HG02973 (cell line): Measurements from ENCODE around the gene BCR.

Source experiments
- ATAC-seq: cut with Tn5 transposase; IDR thresholded peaks from one replicate; pipeline ENCODE4 v1.9.1; 2021; ENCODE audit warnings: moderate library complexity; ENCODE audit not compliant: unreplicated experiment

The BCR gene

DNA sequence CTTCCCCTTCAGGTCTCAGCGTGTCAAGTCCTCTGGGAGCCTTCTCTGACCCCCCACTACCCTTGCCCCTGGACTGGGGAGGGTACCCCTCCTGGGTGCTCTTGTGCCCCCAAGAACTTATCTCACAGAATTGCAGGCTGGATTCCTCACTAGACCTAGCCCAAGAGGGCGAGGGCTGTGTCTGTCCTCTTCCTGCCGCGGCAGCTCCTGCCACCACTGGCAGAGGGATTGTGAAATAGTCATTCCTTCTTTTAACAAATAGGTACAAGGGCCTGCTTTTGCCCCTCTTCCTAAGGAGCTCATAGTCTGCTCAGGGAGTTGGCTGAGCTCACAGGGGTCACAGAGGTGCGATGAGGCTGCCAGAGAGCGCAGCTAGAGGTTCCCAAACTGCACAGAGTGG is 29.5 kb upstream of the BCR start:
- no peak for ATAC-seq

DNA sequence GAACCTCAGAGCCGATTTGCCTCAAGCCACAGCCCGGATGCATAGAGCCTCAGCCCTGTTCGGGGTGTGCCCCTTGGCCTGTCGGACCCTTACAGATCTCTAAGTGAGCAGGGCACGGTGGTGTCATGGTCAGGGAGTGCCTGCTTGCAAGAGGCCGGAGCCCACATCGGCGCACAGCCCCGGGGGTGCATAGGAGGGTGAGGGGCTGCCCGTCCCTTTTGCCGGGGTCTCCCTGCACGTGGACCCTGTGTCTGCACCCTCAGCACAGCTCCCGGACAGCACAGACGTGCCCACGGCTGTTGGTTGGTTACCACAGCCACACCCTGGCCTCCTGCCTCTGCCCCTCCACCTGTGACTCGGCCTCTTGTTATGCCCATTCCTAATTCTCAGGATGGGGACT is 28.5 kb upstream of the BCR start:
- no peak for ATAC-seq

DNA sequence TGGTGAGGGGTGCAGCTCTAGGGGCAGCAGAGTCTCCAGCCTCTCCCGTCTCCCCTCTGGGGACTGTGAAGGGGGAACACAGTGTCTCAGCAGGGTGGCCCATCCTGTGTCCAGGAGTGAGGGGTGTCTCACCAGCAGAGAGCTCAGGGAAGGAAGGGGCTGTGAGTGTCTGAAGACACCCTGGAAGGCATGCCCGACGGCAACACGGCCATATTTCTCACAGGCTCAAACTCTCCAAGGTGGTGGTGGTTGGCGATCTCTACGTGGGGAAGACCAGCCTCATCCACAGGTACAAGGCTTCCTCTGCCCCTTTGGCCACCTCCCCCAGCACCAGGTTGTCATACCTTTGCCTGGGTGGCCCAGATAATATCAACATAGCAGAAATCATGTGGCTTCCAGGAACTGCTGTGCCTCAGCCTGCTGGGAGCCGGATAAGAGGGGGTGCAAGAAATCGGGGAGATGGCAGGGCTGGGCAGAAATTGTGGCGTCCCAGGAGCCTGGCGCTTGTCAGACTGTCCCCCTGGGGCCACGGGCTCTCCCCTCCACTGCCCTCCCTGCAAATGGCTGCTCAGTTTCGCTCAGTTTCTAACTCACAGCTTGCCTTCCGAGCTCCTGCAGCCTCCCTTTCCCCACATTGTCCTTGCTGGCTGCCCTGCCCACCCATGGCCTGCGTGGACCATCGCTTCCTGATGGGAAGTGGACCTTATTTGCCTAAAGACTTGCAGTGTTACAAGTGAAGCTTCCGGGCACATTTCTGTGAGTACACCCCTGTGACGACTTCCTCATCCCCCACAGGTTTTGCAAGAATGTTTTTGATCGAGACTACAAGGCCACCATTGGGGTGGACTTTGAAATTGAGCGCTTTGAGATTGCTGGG is 27.8 kb upstream of the BCR start:
- ATAC-seq = no peak

DNA sequence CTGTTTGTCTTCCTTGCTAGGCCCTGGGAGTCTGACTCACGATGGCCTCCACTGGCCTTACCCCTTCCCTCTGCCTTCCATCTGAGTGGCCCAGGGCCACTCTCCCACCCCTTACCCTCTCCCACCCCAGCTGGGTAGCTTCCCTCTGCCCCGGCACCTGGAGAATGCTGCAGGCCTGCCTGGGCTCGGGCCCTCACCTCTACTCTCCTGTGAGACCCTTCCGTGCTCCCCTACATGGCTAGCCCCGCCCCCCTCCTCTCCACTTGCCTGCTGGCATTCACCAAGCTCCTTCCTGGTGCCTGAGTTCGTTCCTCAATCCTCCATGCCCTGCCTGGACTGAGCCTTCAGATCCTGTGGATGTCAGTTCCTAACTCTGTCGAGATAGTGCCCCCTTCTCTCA is 26.3 kb upstream of the BCR start:
- no peak for ATAC-seq

DNA sequence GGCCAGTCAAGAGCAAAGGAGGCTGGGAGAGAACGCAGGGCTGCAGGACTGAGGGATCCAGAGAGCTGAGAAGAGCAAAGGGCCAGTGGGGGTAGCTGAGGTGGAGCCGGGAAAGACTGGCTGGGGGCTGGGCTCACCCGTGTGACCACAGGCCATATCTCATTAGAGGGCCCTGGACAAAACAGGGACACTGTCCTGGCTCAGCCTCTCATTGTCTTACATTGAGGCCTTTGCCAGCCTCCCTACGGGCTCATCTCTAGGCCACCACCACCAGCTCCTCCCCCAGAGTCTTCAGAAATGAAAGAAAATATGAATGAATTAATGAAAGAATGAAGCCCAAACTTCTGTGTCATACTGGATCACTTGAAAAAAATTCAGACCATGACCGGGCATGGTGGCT is 25.8 kb upstream of the BCR start:
- ATAC-seq = no peak

DNA sequence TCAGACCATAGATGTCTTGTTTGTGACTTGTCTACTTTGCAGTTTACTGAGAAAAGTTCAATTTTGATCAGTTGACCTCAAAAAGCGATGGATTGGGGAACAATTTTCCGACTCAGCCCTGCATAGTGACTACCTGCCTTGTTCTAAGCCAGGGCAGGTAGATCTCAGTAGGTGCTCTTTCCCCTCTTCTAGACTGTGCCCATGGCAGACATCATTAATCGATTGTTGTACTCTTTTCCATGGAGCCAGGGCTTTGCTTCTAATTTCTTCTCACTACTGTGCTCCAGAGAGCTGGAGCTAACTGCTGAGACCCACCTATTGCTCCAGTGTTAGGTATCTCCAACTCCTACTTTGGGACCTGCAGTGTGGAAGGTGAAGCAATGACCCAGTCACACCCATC is 25.2 kb upstream of the BCR start:
- ATAC-seq = no peak

DNA sequence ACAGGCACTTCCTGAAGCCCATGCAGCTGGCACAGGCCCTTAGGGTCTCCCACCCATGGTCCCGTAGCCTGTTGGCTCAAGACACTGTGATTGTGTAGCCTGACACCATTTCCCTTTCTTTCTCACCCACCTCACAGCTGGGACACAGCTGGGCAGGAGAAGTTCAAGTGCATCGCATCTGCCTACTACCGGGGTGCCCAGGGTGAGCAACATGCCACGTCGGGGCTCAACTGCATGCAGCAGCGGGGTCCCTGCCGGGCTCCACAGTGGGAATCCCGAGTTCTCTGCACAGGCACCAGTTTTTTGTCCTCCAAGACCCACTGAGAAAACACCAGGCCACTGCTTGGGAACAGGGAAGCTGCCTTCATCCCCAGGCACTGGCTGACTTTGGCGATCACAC is 24.5 kb upstream of the BCR start:
- no peak for ATAC-seq

DNA sequence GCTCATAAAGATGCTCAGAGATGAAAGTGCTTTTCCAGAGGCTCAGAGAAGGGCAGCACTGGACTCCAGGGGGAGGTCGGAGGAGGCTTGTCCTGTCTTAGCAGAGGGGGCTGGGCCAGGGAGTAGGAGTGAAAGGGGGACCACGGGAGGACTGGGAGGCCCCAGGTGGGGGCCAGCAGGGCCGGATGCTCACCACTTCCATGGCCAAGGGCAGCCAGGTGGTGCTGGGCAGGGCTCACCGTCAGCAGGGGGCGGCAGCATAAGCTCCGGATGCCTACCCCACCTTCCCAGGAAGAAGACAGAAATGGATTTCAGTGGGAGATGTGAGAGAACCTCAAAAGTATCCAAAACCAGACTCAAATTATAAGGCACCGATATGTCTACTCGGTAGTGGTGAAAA is 24.0 kb upstream of the BCR start:
- ATAC-seq = no peak

DNA sequence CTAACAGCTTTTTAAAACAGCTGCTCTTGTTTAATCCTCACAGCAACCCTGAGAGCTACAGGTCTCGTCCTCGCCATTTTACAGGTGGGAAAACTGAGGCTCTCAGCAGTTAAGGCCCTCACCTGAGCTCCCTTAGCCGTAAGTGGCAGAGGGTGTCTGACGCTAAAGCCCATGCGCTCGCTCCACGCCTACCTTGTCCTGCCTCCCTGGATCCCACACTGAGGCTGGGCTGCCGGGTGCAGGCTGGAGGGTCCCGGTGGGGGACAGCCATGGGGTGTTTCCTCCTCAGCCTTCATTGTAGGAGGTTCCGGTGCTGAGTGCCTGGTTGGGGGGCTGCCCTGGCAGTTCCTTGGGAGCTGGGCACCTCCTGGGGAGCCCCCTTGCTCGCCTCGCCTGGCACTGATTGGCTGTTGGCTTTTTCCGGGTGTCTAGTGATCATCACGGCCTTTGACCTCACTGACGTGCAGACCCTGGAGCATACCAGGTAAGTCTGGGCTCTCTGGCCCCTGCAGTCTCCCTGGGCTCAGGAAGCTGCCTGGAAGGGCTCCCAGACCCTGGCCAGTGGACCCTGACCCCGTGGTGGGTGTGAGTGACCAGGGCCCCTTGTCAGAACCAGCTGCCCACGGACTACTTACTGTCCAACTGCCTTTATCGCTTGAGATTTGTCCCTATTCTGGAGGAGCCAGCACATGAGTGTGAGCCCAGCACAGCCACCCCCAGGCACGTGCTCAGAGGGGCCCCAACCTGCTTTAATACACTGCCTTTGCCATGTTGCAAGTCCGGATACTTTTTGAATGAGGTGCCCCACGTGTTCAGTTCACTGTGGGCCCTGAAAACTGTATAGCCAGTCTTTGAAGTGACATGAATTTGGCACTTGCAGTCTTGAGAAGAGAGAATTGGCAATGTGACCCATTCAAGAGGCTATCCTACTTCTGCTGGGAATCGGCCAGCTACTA is 22.5 kb upstream of the BCR start:
- ATAC-seq = no peak

DNA sequence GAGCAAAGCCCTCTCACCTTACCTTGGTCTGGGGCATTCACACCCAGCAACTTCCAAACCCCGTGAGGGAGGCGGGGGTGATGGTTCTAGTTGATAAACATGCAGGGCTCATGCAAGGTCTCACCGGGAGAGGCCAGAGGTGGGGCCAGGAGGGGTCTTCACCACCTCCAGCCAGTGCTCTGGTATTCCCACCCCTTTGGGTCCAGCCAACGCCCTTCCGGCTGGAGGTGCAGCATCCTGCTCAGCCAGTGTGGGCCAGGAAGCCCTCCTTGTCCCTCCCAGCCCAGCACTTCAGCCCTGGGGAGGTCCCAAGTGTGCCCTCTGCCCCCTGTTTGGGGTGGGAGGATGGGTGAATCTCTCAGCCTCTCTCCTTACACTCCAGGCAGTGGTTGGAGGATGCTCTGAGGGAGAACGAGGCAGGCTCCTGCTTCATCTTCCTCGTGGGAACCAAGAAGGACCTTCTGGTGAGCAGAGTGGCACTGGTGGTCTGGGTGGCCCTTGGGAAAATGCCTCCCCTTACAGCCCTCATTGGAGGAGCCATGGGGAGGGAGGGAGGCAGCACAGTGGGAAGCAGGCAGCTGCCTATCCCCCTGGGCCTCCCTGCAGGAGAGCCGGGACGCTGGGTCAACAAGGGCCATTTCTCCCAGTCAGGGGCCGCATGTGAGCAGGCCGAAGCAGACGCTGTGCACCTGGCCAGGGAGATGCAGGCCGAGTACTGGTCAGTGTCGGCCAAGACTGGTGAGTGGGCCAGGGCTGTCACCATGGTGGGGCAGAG is 21.6 kb upstream of the BCR start:
- ATAC-seq = no peak

DNA sequence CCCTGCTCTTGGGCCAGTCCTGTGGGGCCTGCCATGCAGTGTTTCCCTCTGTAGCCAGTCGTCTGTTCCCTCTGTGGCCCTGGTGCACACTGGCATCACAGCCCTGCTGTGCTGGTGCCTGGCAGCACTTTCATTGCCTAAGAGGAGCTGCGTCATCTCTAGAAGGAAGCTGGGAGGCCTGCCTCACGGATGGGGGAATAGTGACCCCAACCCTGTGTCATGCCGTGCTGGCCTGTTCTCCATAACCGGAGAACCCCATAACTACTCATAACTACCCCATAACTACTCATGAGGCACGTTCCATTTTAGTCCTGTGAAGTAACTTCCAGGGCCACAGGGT is 21.0 kb upstream of the BCR start:
- ATAC-seq = no peak

DNA sequence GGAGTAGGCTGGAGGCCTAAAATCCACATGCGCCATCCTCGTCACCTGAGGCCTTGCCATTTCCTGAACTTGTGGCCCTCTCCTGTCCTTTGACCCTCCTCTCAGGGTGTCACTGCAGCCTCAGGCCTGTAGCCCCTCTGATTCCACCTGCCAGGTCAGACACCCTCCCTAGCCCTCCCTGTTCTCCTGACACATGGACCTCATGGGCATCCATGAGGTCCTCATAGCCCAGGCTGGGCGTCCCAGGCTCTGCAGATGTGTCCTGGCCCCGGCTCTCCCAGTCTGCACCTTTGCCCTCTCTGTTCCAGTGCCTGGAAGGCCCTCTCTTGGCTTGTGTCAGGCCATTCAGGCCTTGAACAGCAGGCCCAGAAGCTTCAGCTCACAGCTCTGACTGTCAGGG is 19.3 kb upstream of the BCR start:
- no peak for ATAC-seq

DNA sequence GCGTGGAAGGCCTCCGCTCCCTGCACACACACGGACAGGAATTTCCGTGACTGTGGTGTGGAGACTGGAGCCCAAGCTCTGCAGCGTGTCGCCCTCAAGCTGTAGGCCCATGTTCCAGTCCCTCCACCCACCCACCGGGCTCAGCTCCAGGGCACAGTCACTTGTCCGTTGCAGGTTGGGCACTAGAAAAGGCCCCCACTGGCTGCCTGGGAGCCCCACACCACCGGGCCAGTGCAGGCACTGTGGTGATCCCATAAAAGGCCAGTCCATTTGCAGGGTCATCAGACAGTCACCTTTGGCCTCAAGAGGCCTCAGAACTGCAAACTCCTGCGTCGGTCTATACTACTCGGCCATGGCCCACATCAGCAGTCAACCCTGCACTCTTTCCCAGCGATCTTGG is 18.7 kb upstream of the BCR start:
- no peak for ATAC-seq

DNA sequence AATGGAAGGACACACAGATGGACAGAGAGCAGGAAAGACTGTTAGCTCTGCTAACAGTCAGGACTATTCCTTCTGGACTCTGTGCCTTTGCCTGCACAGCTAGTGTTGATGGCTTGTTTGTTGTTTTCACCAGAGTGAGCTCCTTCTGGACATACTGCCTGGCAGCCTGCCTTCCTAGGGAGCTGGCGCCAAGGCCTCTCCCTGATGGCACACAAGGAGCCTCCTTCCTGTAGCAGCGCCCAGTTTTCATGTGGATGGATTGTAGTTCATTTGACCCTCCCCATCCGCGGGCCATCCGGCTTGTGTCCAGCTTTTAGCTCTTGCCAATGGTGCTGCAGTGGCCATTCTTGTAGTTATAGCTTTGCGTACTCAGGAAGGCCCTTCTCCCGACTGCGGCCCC is 16.6 kb upstream of the BCR start:
- ATAC-seq = no peak

DNA sequence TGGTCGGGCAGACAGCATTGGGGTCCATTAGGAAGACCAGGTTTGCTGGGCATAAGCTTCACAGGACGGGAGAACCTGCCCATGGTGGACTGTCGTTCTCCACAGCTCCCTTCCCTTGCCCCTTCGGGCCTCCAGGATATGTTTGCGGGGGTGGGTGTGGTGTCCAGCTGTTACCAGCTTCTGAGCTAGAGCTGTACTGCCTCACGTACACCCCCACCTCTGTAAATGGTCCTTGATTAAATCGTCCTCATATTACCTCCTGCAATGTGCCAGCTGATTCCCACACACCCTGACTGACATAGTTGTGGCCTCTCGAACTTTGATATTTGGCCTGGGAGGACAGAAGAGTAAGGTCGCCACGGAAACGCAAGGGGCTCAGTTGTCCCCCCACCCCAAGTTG is 16.2 kb upstream of the BCR start:
- ATAC-seq = no peak

DNA sequence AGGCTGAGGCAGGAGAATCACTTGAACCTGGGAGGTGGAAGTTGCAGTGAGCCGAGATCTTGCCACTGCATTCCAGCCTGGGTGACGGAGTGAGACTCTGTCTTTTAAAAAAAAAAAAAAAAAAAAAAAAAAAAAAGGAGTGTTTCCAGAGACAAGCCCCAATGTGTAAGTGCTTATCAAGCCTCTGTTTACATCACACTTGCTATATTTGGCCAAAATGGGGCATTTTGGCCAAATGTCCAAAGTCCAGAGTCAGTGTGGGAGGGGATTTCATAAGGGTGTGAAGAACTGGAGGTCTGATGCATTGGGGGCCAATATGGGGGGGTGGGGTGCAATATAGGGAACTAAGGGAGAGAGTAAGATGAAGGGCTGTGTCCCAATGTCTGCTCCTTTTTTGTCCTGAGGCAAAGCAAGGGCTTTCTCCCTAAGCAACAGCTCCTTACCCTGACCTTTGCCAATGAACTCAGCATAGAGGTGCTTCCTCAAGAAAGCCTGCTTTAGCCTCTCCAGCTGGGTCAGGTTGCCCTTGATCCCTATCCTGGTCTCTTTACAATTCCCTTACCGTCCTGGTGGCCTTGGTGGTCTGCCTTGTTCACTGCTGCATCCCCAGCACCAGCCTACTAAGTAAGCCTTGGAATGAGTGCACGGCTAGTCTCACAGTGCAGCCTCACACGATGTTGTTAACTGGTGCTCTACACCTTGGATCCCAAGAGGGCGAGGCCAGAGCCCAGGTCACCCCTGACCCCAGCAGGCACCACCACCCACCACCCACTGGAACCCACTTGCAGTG is 14.1 kb upstream of the BCR start:
- ATAC-seq = no peak

DNA sequence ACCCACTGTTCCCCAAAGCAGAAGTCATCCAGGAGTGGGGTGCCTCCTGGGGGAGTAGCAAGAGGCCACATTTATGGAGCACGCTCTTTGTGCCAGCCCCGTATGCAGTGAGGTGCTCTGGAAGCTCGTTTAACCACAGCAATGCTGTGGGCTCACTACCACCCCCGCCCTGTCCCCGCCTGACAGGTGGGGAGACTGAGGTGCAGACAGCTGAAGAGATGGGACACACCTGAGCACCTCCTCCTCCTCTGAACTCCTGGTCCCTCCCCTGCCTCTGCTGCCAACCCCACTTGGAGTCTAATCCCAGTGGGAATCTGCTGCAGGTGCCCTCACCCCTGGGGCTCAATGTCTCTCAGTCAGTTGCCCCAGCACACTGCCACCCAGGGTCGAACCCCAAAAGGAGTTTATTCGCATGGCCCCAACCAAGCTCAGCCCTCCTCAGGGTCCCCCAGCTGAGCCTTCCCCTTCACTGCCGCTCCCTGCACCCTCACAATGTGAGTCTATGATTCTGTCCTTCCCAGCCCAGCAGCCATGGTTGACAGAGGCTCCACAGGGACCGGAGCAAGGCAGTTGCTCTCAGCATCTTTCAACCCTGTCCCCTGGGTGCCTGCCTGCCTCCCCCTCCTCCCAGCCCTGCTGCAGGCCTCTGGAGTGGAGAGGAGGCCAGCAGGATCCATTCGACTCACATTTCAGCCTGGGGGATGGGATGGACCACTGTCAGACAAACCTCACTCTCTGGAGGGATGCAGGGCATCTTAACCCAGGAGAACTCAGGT is 13.3 kb upstream of the BCR start:
- ATAC-seq = no peak

DNA sequence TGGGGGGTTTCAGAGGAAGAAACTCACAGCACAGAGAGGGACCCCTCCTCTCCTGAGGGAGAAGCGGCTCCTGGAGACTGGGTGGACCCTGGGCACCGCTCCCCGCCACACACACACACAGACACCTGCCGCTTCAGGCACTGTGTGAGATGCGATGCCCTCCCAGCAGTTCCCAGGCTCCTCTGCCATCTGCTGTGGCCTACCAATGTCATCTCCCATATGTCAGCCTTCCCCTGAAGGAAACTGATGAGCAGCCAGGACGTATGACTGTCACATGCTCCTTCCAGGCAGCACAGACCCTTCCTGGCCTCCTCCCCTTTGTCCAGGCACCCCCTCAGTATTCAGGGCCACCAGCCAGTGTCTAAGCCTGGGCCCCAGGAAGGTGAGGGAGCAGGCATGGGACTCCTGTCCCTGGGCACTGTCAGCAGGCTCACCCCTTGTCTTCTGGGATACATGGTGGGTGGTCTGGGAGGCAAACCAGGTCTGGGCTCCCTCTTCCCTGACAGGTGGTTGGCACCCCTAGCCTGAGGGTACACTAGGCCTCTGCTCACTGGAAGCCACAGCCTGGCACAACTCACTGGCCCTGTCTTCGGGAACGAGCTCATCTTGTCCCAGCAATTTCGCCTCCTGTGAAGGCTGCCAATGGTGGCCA is 11.8 kb upstream of the BCR start:
- no peak for ATAC-seq

DNA sequence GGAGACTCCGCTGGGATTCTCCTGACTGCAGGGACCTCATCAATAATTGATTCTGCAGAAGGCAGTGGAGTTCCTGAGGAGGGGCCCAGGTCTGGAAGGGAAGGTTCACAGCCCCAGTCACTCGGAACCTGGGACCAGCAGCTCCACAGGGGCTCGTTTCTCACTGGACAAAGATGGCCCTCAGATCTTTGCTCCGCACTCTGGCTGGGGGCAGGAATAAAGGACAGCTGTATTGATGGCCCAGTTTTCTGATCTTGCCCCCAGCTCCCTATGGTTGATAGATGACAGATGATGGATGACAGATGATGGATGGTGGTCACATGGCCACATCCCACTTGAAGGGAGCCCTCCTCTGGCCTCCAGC is 11.3 kb upstream of the BCR start:
- ATAC-seq = no peak
